Sigmoid colon (tissue), 4 donors: ENCODE data around the gene PPP2R2B.

Experiments
- EP300 ChIP-seq, 4 donors: sonication (generic); formaldehyde crosslinking; IDR thresholded peaks; one replicate each; pipeline ENCODE4 v1.6.1; 2017; ENCODE audit warnings: antibody characterized with exemption in 4 of 4
- POLR2A ChIP-seq, 2 donors: fragments of 450-650 bp; IDR thresholded peaks; one replicate each; pipeline ENCODE4 v1.6.1; 2016; ENCODE audit warnings: antibody characterized with exemption in 2 of 2, mild to moderate bottlenecking in 2 of 2, moderate library complexity in 2 of 2

GRCh38 chr5:146620031-146620668, 258.4 kb downstream of the PPP2R2B start:
- no peak for TF ChIP-seq EP300 (IDR thresholded peaks at IDR 0.05)
- TF ChIP-seq POLR2A (IDR thresholded peaks at IDR 0.05), result no peak
